ENCODE data around the gene CHST11.

The CHST11 gene

DNA sequence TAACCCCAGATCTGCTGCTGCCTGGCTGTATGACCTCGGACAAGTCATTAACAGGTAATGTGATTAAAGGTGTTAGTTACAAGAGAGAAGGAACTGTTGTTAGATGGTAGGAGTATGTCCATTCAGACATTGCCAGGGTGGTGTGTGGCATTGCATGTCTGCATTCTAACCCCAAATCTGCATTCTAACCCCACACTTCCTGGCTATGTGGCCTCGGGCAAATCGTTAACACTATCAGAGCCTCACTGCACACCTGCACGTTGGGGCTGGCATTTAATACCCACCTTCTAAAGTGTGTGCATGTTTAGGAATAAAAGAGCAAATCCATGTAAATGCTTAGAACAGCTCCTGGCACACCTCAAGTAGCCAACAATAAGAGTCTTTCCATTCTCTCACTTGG, 46.4 kb downstream of the CHST11 start:
- DNase-seq (ENCODE audit: low read depth in 3 of 3) = no peak

DNA sequence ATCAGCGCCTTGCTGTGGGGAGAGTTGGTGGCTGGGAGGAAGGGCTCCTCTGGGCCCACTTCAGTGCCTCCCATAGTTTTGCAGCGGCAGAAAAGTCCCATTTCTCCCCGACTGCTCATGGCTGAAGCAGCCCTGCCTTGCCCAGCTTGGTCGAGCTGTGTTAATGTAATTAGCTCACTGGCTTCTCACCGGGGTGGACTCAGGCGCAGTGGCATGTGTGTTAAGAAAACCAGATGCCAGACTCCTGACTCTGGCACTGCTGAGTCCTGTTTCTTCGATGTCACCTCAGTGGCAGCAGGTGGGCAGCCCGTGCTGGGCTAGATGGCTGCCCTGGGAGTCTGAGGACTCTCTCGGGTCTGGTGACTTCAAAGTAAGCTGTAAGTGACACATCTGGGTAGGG, 47.4 kb downstream of the CHST11 start:
- no peak for DNase-seq (ENCODE audit: low read depth in 3 of 3)

DNA sequence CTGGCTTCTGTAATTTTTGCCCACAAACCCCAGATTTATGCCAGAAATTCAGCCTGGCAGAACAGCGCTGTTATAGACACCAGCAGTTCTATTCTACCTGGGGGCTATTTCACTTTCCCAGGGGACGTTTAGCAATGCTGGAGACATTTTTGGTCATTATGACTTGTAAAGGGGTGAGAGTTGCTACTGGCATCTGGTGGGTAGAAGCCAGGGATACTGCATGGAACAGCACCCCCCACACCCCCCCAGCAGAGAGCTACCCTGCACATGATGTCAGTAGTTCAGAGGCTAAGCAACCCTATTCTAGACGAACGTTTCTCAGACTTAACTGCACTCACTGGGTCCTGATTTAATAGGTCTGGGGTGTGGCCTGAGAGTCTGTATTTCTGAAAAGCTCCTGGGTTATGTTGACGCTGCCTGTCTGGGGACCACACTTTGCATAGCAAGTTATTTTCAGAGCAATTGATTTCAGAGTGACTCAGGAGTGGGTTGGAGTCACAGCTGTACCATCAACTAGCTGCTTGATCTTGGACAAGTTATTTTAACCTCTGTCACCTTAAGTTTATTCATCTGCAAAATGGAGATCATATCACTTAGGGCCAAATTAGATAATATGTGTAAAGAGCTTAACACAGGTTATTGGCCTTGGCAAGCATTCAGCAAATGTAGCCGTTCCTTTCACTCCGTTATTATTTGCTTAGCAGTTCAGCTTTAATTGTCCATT, 48.5 kb downstream of the CHST11 start:
- no peak for DNase-seq (ENCODE audit: low read depth in 3 of 3)

DNA sequence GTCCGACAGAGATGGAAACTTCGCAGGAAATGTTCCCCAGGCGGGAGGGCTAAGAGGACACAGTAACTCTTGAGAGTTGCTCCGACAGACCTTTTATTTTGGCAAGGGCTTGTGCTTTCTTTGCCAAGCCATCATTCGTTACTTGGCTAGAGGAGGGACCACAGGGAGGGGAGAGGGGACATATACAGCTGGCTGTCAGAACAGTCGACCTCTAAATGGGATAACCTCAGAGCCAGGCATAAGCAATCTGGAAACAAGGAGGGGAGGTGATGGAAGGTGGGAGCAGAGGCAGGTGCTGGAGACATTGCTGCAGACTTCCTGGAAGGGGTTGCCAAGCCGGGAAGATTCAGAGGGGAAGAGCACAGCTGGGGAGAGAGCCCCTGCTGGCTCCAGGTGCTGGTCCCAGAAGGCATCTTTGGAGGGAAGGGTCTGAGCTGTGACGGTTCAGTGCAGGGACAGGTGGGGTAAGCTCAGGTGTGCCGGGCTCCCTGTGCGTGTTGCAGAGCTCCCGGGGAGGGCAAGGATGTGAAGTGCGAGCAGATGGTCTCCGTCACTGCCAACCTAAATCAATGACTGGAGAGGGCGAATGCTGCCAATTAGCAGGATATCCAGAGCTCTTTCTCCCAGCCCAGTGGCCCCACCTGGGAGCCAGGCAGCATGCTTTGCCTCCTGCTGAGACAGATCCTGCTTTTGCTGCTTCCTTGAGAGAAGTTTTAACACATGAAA, 50.1 kb downstream of the CHST11 start:
- DNase-seq (ENCODE audit: low read depth in 3 of 3) = no peak

DNA sequence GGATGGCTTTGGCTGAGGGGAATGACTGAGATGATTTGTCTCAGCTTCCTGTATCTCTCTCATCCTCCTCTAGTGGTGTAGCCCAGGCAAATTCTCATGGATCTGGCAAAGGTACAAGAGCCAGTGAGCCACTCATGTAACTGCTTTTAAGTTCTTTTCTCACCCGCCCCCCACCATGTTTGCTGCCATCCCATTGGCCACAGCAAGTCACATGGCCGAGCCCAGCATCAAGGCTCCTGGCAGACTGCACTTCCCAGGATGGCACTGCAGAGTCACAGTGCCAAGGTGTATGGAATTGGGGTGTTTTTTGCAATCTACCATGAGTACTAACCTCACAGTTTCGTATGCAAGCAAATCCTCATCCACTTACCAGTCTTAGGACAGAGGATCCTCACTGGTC, 50.9 kb downstream of the CHST11 start:
- DNase-seq (ENCODE audit: low read depth in 3 of 3) = no peak

DNA sequence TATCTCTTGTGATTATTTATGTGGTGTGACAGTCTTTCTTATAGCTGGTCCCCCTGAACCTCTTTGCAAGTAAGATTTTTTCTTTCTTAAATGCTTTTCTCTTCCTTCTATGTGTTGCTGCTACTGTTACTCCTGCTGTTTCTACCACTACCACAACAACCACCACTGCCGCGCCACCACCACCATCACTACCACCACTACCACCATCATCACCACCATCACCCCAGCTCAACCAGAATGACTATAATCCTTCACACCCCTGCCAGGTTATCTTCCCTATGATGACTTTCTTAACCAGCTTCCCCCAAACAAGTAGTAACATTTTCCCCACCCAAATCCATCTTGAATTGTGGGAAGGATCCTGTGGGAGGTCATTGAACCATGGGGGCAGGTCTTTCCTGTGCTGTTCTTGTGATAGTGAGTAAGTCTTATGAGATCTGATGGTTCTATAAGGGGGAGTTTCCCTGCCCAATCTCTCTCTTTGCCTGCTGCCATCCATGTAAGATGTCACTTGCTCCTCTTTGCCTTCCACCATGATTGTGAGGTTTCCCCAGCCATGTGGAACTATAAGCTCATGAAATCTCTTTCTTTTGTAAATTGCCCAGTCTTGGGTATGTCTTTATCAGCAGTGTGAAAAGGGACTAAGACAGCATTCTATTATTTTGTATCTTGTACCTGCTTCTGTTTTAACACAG, 52.2 kb downstream of the CHST11 start:
- no peak for DNase-seq (ENCODE audit: low read depth in 3 of 3)

DNA sequence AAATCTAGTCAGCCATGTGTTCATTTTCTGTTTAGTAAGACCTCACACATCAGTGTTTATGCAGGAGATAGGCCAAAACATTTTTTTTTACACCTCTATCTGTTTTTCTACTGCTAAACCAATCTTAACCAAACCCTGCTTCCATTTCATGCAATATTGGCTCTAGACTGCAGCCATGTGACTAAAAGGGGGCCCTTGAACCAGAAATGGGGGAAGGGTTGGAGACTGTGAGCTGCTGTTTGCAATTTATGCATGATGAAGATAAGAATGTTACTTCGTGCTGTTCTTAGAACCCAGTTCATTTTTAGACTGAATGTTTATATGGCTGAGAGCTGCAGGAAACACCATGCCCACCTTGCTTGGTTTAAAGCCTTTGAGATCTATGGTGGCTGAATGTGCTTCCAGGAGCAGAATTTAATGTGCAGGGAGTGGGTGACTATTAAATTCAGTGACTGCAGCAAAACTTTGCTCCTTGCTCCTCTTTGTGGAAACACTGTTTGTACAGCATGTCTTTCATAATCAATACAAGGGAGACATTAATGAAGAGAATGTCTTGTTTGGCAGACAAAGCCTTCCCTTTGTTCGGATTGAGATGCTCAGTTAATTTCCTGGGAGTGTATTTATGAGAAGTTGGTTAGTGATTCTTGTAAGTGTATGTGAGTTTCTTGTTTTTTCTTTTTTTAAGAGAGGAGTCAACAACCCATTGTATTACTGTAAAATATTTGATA, 53.6 kb downstream of the CHST11 start:
- DNase-seq (ENCODE audit: low read depth in 3 of 3) = no peak

DNA sequence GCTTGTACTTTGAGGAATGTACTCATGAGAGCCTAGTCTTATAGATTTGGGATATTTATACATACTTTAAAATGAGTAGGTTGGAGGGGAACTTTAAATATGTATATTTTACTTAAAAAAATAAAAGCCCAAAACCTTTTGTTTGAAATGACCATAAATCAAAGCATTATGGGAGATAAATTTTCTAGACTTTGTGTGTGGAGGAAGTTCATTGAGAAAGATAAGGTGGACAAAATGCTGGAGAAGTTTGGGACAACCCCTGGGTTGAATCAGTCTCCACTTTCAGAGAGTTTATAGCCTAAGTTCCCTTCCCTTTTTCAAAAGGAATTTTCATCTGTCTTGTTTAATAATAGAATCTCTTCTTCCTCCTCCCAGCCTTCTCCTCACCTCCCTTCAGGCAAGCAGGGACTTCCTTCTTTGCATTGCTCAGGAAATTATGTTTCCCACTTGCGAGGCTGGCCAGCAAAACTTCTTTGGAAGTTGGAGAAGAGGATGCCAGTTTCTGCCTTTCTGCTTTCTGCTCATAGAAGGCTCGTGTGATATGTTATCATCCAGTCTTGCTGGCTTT, 54.2 kb downstream of the CHST11 start:
- DNase-seq (ENCODE audit: low read depth in 3 of 3) = no peak

DNA sequence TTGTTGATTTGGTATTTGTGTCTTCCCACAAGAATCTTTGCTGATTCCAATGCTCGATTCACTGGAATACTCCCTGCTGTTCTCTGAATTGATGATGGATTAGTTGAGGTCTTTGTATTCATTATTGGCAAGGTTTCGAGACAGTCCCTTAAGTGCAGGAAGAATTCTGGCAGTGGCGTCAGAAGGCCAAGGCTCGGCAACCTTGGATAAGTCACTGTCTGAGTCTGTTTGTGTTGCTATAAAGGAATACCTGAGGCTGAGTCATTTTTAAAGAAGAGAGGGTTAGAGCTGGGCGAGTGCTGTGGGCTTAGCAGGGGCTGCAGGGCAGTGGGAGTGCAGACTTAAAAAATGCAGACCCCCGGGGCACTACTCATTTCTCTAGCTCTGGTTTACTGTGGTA, 56.9 kb downstream of the CHST11 start:
- DNase-seq (ENCODE audit: low read depth in 3 of 3) = no peak

DNA sequence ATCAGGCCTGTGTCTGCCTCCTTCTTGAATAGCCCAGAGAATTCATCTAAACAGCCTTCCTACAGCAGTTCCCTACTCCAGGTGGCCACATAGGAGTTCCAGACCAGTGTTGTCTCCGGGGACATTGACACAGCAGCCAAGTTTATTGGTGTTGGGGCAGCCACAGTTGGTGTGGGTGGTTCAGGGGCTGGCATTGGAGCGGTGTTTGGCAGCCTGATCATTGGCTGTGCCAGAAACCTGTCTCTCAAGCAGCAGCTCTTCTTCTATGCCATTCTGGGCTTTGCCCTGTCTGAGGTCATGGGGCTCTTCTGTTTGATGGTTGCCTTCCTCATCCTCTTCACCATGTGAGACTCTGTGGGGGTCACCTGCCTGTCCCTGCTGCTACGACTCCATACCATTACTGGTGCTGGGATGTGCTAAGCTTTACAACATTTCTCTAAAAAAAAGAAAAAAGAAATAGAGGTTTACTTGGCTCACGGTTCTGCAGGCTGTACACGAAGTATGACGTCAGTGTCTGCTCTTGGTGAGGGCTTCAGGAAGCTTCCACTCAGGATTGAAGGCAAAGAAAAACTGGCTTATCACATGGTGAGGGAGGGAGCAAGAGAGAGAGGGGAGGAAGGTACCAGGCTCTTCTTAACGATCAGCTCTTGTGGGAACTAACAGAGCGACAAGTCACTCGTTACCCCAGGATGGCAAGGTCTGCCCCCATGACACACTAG, 57.5 kb downstream of the CHST11 start:
- no peak for DNase-seq (ENCODE audit: low read depth in 3 of 3)

DNA sequence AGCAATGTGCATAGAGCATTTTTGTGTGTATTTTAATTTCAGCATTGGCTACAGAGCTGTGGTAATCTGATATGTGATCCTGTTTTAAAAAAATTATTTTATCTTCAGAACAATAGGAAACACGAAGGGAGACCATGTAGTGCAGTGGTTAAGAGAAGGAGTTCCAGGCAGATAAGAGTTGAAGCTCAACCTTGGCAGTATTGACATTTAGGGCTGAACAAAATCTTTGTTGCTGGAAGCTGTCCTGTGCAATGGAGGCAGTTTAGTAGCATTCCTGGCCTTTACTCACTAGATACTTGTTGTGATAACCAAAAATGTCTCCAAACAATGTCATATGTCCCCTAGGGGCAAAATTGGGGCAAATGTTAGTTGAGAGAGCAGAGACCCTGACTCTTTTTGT, 59.2 kb downstream of the CHST11 start:
- no peak for DNase-seq (ENCODE audit: low read depth in 3 of 3)

DNA sequence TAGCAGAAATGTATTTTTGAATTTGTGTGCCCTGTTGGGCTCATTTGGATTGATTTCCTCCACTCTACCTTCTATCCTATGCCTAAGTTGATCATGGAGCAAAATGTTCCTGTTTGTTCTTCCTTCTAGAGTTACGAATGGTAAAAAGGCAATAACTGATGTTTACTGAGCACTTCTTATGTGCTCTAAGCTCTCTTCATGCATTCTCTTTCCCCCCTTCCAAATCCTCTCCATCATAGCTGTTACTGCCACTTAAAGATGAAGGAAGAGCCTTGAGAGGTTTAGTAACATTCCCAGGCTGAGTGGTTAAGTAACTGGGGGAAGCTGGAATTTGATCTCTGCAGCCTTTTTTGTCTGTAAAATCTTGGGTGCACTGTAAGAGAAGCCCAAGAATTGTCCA, 60.1 kb downstream of the CHST11 start:
- DNase-seq (ENCODE audit: low read depth in 3 of 3) = no peak

DNA sequence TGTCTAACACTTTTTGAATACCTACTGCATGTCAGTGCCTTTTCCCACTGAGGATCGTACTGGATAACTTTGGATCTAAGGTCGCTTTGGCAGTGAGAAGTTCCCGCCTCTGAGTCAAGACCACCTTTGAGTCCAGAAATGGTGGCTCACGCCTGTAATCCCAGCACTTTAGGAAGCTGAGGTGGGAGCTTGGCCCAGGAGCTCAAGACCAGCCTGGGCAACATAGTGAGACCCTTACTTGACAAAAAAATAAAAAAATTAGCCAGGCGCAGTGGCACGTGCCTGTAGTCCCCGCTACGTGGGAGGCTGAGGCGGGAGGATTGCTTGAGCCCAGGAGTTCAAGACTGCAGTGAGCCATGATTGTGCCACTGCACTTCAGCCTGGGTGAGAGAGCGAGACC, 61.1 kb downstream of the CHST11 start:
- DNase-seq (ENCODE audit: low read depth in 3 of 3) = no peak

DNA sequence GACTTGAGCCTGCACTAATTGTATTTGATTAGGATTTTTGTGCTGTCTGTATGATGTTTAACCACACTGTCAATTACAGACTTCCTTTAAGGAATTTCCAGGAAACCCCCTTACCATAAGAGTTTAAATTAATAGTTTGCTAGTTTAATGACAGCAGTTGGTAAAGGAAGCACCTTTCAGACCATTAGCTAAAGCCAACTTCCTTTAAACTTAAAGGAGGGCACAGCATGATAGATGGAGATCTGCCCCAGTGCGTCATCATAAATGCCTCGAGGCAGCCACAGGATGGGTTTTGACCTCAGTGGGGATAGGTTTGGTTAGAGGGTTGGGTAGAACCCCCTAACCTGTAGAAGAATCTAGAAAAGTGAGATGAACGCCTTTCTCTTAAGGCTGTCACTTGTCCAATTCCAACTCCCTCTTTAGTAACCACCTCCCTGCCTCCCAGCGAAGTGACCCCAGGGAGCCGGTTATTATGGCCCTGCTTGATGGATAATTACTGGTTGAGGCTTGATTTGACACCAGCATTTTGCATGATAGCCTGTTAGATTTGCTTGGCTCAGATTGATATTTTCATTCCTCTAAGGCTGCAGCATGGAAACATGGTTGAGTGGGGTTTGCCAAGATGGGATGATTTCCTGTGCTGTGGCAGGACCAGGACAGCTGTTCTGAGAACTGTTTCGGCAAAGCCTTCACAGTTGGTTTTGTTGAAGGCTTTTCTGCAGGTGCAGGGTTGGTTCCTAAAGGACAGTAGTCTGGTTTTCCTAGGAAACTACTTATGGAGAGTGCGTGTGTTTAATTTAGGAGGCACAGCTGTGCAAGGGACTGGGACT, 62.7 kb downstream of the CHST11 start:
- DNase-seq (ENCODE audit: low read depth in 3 of 3) = no peak

DNA sequence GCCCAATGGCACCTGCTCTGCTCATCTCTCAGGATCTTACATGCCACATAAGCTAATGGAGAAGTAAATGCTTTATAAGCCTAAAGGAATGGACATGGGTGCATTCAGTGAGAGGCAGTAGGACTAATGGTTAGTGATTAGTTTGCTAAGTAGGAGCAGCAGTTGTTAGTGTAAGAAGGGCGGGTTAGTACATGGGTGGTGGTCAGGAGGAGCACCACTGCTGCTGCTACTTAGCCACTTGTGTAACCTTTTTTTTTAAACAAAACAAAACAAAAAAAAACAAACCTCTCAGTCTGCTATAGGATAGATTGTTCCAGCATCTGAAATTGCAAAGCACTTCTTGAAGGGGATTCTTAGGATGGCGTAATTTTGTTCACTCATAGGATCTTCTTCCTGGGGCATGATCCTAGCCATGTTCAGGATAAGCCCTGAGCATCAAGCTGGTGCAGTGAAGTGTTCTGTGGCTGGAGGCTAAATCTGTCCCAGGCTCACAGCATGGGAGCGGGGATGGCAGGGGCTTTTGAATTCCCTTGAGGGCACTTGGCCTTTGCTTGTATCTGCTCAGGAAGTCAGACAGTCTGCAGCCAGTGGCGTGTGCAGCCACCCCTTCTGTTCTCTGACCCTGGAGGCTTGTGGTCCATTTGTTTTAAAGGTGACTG, 63.6 kb downstream of the CHST11 start:
- DNase-seq (ENCODE audit: low read depth in 3 of 3) = no peak

DNA sequence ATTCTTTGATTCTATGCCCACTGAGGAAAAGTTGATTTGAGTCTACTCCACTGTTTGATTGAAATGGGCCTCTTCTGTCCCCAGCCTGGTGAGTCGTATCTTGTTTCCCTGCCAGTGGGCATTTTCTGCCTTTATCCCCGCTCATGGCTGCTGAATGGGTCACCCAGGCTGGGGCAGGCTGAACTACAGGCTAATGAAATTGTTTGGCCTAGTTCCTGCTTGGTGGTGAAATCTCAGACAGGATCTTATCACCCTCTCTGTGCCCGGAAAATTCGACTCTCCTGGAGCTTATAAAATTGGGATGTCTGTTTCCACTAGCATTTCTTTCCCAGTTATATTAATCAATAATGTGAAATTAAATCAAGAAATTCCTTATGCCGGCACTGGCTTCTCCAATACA, 65.0 kb downstream of the CHST11 start:
- DNase-seq (ENCODE audit: low read depth in 3 of 3) = no peak

DNA sequence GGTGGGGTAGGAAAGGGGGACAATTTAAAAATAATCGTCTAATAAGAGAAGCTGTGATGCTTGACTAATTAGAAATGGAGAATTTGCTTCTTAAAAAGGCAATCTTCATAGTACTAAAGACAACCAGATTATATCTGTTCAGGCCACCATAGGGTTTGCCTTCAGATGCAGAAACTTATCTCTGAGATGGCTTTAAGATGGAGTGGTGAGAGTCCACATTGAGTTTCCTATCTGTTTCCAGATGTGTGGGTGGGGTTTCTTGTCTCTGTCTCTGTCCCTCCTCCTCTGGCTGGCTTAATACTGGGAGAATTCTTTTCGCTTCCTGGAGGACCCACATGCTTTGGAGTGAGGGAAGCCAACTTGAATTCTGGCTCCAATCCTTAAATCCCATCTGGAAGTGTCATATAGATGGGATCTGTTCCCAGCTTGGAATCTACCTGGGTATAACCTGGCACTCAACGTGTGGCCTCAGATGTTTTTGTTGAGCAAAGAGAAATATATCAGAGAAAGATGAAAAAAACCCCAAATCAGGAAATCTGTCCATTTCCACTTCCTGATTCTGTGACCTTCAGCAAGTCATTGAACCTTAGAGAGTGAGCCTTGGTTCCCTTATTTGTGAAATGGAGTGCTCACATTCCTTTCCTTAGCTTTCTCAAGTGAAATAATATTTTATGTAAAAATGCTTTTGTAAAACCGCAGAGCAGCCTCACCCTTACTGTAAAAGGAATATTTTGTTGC, 66.4 kb downstream of the CHST11 start:
- no peak for DNase-seq (ENCODE audit: low read depth in 3 of 3)

DNA sequence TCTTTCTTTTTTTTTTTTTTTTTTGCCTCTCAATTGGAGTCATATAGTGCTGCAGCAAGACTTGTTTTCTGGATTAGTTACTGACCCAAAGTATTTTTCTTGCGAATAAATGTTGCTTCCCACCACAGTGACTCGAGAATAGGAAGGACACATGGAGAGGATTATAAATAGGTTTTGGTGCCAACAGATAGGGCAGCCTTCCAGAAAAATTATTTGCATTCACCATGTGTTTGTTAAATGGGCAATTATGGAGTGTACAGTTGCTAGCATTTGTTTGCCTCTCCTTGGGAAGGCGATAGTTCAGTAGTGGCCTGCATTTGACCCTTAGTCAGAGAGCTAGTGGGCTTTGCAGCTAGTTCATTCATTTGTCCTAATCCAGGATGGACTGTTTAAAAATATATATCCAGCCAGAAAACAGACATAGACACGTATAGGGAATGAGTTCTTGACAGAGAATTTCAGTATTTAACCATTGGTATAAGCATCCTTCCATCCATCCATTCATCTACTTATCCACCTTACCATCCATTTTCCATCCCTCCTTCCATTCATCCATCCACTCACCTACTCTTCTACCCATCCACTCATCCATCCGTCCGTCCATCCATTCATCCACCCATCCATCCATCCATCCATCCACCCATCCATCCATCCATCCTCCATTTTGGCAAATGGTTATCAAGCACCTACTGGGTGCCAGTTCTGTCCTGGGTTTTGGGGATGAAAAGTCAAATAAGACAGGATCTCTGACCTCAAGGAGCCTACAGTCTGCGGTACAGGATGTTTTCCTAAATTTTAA, 67.5 kb downstream of the CHST11 start:
- DNase-seq (ENCODE audit: low read depth in 3 of 3) = no peak
